GM12878 (cell line): ENCODE data around the gene DBNL. TPM values are rescaled to one million over a fixed set of nuclear protein-coding genes. Genes with fewer than 3 reads are reported as not detected.

Experiments
- ATAC-seq: fragments of 200-7000 bp; cut with Tn5 transposase; 3 replicates; pipeline ENCODE4 v1.9.1; 2020; ENCODE audit warnings: mild to moderate bottlenecking, moderate library complexity
- BruUV-seq: library from RNA; stranded (reverse); fragments of 400-500 nt; replicated peaks from 2 replicates; lab custom pipeline; 2021; lab: Mats Ljungman, UMichigan
- CTCF ChIA-PET: fragments of 300-600 bp; sonication (Branson Sonifier 250); formaldehyde crosslinking; extraction: SDS; loops from one replicate; lab custom pipeline; 2021; ENCODE audit warnings: inconsistent platforms; lab: Yijun Ruan, JAX
- POLR2A ChIA-PET: fragments of 350-600 bp; formaldehyde crosslinking; extraction: SDS; loops from one replicate; lab custom pipeline; 2021; ENCODE audit warnings: inconsistent platforms; lab: Charles Lee
- RAD21 ChIA-PET: fragments of 300-600 bp; sonication (Branson Sonifier 250); formaldehyde crosslinking; loops from one replicate; lab custom pipeline; 2023; ENCODE audit warnings: antibody characterized with exemption; ENCODE audit not compliant: unreplicated experiment; lab: Charles Lee
- SMC1A ChIA-PET: fragments of 300-600 bp; sonication (Branson Sonifier 250); formaldehyde crosslinking; loops from one replicate; lab custom pipeline; 2023; ENCODE audit not compliant: unreplicated experiment, uncharacterized antibody; lab: Charles Lee
- DNase-seq: peaks from one replicate; pipeline ENCODE4 v3.0.0-alpha.2; 2011; ENCODE audit warnings: low read depth, low spot score
- FAIRE-seq: peaks from 3 replicates; lab custom pipeline; 2011; peaks lifted over from hg19 to GRCh38; lab: Jason Lieb, UNC
- H2AFZ ChIP-seq: 2 replicates; pipeline ENCODE4 v1.6.0; 2011; ENCODE audit warnings: low read depth, low read length, control low read depth; ENCODE audit not compliant: control insufficient read depth
- H3K27ac ChIP-seq: 2 replicates; pipeline ENCODE4 v1.5.1; 2011; ENCODE audit warnings: control low read depth; ENCODE audit not compliant: control insufficient read depth, insufficient read depth
- H3K27me3 ChIP-seq, 2 experiments: replicated peaks in 1 of 2; 2 replicates each; pipeline versions ENCODE4 v1.6.0 to v1.6.1; 2011; ENCODE audit warnings: low read length in 1 of 2; ENCODE audit not compliant: control insufficient read depth in 2 of 2, insufficient read depth in 2 of 2
- H3K36me3 ChIP-seq, 2 experiments: 2 replicates each; pipeline ENCODE4 v1.5.1; 2011; ENCODE audit warnings: low read length in 1 of 2; ENCODE audit not compliant: control insufficient read depth in 2 of 2, insufficient read depth in 2 of 2
- H3K4me1 ChIP-seq: 2 replicates; pipeline ENCODE4 v1.6.1; 2011; ENCODE audit warnings: mild to moderate bottlenecking, low read length, moderate library complexity, mixed read lengths; ENCODE audit not compliant: control insufficient read depth, insufficient read depth
- H3K4me2 ChIP-seq: 2 replicates; pipeline ENCODE4 v1.6.0; 2011; ENCODE audit warnings: control low read depth; ENCODE audit not compliant: control insufficient read depth, insufficient read depth
- H3K4me3 ChIP-seq: fragments of 200-600 bp; sonication (generic); 2 replicates; pipeline ENCODE4 v1.5.1; 2016
- H3K79me2 ChIP-seq: 2 replicates; pipeline ENCODE4 v1.6.0; 2011; ENCODE audit warnings: low read length; ENCODE audit not compliant: control insufficient read depth, insufficient read depth
- H3K9ac ChIP-seq: 2 replicates; pipeline ENCODE4 v1.8.0; 2011; ENCODE audit warnings: low read length, control low read depth, mixed read lengths; ENCODE audit not compliant: control insufficient read depth, insufficient read depth
- H3K9me3 ChIP-seq: replicated peaks from 3 replicates; pipeline ENCODE4 v1.5.1; 2011; ENCODE audit warnings: mild to moderate bottlenecking, low read length; ENCODE audit not compliant: control insufficient read depth, insufficient read depth
- H4K20me1 ChIP-seq: 2 replicates; pipeline ENCODE4 v1.6.0; 2011; ENCODE audit not compliant: control insufficient read depth, insufficient read depth
- ETV6 ChIP-seq, 2 experiments: fragments of 450-650 bp in 1 of 2; IDR thresholded peaks in 1 of 2; conservative IDR thresholded peaks in 1 of 2; 2 replicates each; pipeline ENCODE4 v1.6.1; 2014; ENCODE audit warnings: antibody characterized with exemption in 1 of 2, borderline replicate concordance in 1 of 2, low read depth in 1 of 2, mild to moderate bottlenecking in 1 of 2, moderate library complexity in 1 of 2
- GATAD2B ChIP-seq: fragments of 450-650 bp; conservative IDR thresholded peaks from 2 replicates; pipeline ENCODE4 v1.6.1; 2017; ENCODE audit warnings: low read depth, mild to moderate bottlenecking, moderate library complexity
- NFYB ChIP-seq: IDR thresholded peaks from 2 replicates; pipeline ENCODE4 v1.6.1; 2011; ENCODE audit warnings: low read depth, mild to moderate bottlenecking, low read length, improper control_type of control experiment, moderate library complexity; ENCODE audit not compliant: insufficient read depth
- POU2F2 ChIP-seq: IDR thresholded peaks from 3 replicates; pipeline ENCODE4 v1.6.1; 2011; ENCODE audit warnings: low read depth, mild to moderate bottlenecking, low read length, borderline replicate concordance
- WGBS: methylation state at CpG from one replicate; pipeline ENCODE4 v1.1.6; 2016; ENCODE audit warnings: low lambda C conversion rate; ENCODE audit not compliant: insufficient replicate concordance, insufficient coverage; ENCODE audit errors: missing lambda C conversion rate; 5-methylcytosine and 5-hydroxymethylcytosine counted together
- in situ Hi-C: fragments of 300-500 bp; cut with MboI; formaldehyde crosslinking; loops from 9 replicates; pipeline ENCODE4 v1.14.3; 2018; ENCODE audit warnings: mixed read lengths
- intact Hi-C: fragments of 100-400 bp; cut with micrococcal nuclease; formaldehyde crosslinking; loops from one replicate; pipeline ENCODE4 v1.14.2; 2022; ENCODE audit not compliant: unreplicated experiment
- polyA plus RNA-seq, 11 experiments: library from polyadenylated mRNA; depleted of rRNA in 4 of 11; unstranded in 6 of 11; stranded (reverse) in 5 of 11; fragments of >200 nt; fragmentation: Nextera tagmentation in 4 of 11; fragmentation: Illumina TruSeq in 1 of 11; extraction: Ambion mirVana in 4 of 11; extraction: Trizol in 1 of 11; gene quantifications; 1 replicate in 1 of 11; 2 replicates in 10 of 11; pipeline versions ENCODE4 v1.2.1 to v1.2.3, GENCODE V29; 2011 to 2016; ENCODE audit warnings: inconsistent platforms in 2 of 11, missing spikeins in 2 of 11, low read depth in 1 of 11
- total RNA-seq, 4 experiments: library from RNA; depleted of rRNA in 3 of 4; stranded (reverse); fragments of >200 nt in 3 of 4; fragmentation: Illumina TruSeq in 1 of 4; extraction: Trizol in 1 of 4; gene quantifications; 2 replicates each; pipeline versions ENCODE4 v1.2.1 to v1.2.3, GENCODE V29; 2013 to 2021
- TF ChIP-seq, protein P1 (sequence below): IDR thresholded peaks from 2 replicates; pipeline ENCODE4 v1.6.1; 2012; ENCODE audit warnings: mild to moderate bottlenecking, low read depth, low read length
- TF ChIP-seq, protein P2 (sequence below): fragments of 450-650 bp; IDR thresholded peaks from 2 replicates; pipeline ENCODE4 v1.6.1; 2018; ENCODE audit warnings: mild to moderate bottlenecking, low read depth, moderate library complexity; ENCODE audit not compliant: partially characterized antibody

The DBNL gene
- total and polyA plus RNA-seq, 10 of the 15 experiments (the other 5 are each of a cell fraction or from before 2014, with no cell fraction given): 4.1 to 179 (median 84.3) TPM

- TF ChIP-seq, protein P1, sequence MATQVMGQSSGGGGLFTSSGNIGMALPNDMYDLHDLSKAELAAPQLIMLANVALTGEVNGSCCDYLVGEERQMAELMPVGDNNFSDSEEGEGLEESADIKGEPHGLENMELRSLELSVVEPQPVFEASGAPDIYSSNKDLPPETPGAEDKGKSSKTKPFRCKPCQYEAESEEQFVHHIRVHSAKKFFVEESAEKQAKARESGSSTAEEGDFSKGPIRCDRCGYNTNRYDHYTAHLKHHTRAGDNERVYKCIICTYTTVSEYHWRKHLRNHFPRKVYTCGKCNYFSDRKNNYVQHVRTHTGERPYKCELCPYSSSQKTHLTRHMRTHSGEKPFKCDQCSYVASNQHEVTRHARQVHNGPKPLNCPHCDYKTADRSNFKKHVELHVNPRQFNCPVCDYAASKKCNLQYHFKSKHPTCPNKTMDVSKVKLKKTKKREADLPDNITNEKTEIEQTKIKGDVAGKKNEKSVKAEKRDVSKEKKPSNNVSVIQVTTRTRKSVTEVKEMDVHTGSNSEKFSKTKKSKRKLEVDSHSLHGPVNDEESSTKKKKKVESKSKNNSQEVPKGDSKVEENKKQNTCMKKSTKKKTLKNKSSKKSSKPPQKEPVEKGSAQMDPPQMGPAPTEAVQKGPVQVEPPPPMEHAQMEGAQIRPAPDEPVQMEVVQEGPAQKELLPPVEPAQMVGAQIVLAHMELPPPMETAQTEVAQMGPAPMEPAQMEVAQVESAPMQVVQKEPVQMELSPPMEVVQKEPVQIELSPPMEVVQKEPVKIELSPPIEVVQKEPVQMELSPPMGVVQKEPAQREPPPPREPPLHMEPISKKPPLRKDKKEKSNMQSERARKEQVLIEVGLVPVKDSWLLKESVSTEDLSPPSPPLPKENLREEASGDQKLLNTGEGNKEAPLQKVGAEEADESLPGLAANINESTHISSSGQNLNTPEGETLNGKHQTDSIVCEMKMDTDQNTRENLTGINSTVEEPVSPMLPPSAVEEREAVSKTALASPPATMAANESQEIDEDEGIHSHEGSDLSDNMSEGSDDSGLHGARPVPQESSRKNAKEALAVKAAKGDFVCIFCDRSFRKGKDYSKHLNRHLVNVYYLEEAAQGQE: no peak
- TF ChIP-seq, protein P2, sequence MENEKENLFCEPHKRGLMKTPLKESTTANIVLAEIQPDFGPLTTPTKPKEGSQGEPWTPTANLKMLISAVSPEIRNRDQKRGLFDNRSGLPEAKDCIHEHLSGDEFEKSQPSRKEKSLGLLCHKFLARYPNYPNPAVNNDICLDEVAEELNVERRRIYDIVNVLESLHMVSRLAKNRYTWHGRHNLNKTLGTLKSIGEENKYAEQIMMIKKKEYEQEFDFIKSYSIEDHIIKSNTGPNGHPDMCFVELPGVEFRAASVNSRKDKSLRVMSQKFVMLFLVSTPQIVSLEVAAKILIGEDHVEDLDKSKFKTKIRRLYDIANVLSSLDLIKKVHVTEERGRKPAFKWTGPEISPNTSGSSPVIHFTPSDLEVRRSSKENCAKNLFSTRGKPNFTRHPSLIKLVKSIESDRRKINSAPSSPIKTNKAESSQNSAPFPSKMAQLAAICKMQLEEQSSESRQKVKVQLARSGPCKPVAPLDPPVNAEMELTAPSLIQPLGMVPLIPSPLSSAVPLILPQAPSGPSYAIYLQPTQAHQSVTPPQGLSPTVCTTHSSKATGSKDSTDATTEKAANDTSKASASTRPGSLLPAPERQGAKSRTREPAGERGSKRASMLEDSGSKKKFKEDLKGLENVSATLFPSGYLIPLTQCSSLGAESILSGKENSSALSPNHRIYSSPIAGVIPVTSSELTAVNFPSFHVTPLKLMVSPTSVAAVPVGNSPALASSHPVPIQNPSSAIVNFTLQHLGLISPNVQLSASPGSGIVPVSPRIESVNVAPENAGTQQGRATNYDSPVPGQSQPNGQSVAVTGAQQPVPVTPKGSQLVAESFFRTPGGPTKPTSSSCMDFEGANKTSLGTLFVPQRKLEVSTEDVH: no peak
Measured at GRCh38 chr7:44094883-44095592, 50.5 kb downstream of the DBNL start (continued).

GRCh38 chr7:44095781-44096180, 51.3 kb downstream of the DBNL start:
- no peak overlapping the region for H3K4me3 ChIP-seq
- no peaks in the 10 kb centered on the region for H3K9me3 ChIP-seq
- no peaks in the 10 kb centered on the region for H3K36me3 ChIP-seq
- H3K79me2 ChIP-seq: no peaks in the 10 kb centered on the region
- in situ Hi-C loops: no loop called here
- H3K4me2 ChIP-seq: no peak overlapping the region
- ChIA-PET RAD21 (no interaction called here), POLR2A (no interaction called here), SMC1A (interaction anchor here (1.1 kb wide), 1 partner anchor 14 kb away, joined by 4 read pairs; no protein-coding TSS in a partner anchor), CTCF (interaction anchor here (2.8 kb wide), 1 partner anchor 11 kb away, joined by 9 read pairs; no protein-coding TSS in a partner anchor)
- no TSS peak for BruUV-seq
- no peaks in the 10 kb centered on the region for H4K20me1 ChIP-seq
- H3K27me3 ChIP-seq: no peaks in the 10 kb centered on the region
- DNase-seq (no peak), FAIRE-seq (no peak), ATAC-seq (no peak)
- no peak overlapping the region for H3K27ac ChIP-seq
- H3K9ac ChIP-seq: no peak overlapping the region
- intact Hi-C loops: no loop called here
- peaks cover 14% of the 10 kb centered on the region for H3K4me1 ChIP-seq
- WGBS: 61% methylated on average over 3 of the region's 3 CpGs
- H2AFZ ChIP-seq: no peak overlapping the region
- no peak for TF ChIP-seq GATAD2B
- TF ChIP-seq ETV6 (conservative IDR thresholded peaks at IDR 0.05 in 1 of 2, IDR thresholded peaks at IDR 0.05 in 1 of 2; ENCODE audit: borderline replicate concordance in 1 of 2, low read depth in 1 of 2): no peak
- TF ChIP-seq NFYB: no peak
- no peak for TF ChIP-seq POU2F2
- TF ChIP-seq, all 136 proteins: peak for 0
